Measurements from ENCODE around the gene ASIC4.

ASIC4 gene

DNA sequence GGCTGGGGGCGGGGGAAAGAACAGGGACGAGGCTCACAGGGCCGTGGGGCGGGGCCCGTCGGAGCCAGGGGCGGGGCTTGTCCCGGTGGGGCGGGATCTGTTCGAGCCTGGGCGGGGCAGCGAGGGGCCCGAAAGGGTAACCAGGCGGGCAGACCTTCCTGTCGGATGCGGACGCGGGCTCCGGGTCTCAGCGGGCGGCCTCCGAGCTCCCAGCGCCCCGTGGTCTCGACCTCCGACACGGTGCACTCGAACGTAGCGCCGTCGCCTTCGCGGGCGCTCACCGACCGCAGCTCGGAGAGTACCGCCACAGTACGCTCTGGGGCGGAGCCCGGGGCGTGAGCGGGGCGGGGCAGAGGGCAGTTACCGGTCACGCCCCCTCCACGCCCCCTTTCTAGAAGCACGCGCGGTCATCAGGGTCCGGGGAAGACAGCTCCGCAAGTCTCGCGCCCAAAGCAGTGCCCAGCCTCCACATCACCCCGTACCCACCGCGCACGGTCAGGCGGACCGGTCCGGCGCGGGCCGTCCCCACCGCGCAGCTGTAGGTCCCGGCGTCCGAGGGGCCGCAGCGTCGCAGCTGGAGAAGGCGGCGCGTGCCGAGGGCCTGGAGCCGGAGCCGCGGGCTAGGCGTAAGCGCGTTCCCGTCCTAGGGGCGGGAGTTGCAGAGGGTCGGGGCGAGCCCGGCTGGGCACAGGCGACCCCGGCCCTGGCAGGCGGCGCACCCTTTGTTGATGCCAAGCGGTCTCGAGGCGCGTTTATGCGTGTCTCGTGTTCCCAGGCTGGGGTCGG, 38.3 kb downstream of the ASIC4 start:
- peak; percentile 68 for DNase-seq (ENCODE audit: low read depth)

DNA sequence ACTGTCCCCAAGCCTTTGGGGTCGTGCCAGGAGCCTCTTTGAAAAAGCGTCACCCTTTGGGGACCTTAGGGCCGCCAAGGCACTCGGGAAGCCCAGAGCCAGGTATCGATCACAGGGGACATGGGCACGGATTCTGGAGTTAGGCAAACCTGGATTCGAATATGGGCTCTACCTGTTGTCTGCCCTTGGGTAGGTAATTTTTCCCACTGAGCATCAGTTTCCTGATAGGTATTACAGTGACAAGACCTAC, 38.8 kb downstream of the ASIC4 start:
- DNase-seq (ENCODE audit: low read depth) = no peak

DNA sequence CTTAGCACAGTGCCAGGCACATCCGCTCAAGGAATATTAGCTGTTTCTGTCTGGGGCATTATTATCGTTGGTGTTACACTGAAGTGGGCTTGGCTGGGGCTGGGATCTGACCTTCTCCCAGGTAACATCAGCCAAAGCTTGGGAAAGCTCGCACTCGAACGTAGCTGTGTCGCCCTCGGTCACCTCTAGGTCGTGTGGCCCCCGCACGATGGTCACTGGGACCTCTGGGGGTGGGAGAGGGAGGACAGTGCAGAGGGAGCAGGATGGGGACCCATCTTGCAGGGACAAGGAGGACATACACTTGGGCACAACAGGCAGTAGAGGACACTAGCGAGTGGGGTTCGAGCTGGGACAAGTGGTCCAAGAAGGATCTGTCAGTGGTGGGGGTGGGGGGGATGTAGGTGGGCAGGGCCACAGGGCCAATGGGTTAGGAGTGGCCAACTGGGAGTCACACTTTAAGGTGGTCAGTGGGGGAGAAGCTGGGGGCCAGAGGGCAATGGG, 39.2 kb downstream of the ASIC4 start:
- no peak for DNase-seq (ENCODE audit: low read depth)

- DNase-seq (ENCODE audit: low read depth) = no peak
These were observed 40.1 kb downstream of the ASIC4 start for GRCh38 chr2:219554350-219554749.

DNA sequence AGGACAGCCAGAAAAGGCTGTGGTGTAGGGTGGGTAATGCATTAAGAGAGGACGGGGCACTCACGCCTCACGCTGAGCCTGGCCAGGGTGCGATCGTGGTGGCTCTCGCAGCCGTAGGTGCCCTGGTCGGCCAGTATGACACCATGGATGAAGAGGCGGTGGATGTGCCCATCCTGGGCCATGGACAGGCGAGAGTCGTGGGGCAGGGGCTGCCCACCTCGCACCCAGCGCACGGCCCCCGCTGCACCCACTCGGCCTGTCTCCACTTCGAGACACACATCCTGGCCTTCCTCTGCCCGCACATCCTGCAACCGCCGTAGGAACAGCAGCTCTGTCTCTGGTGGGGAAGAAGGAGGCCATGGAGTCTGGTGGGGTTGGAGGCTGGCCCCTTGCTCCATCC, 41.7 kb downstream of the ASIC4 start:
- no peak for DNase-seq (ENCODE audit: low read depth)

DNA sequence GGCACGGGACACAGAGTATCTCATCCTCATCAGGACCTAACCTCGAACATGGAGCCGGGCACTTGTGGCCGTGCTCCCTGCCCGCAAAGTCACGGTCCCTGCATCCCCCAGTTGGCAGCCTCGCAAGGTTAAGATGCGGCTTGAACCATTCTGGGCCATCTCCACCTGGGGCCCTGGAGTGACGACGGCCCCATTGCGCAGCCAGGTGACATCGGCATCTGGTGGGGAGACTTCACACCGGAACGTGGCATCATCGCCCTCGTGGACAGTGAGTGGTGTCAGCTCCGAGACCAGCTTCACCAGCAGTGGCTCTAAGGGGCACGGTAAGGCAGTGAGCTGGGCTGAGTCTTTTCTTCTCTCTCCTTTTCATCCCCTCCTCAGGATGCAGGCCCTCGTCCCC, 42.1 kb downstream of the ASIC4 start:
- DNase-seq (ENCODE audit: low read depth) = no peak

GRCh38 chr2:219557320-219557719, 43.0 kb downstream of the ASIC4 start:
- no peak for DNase-seq (ENCODE audit: low read depth)

DNA sequence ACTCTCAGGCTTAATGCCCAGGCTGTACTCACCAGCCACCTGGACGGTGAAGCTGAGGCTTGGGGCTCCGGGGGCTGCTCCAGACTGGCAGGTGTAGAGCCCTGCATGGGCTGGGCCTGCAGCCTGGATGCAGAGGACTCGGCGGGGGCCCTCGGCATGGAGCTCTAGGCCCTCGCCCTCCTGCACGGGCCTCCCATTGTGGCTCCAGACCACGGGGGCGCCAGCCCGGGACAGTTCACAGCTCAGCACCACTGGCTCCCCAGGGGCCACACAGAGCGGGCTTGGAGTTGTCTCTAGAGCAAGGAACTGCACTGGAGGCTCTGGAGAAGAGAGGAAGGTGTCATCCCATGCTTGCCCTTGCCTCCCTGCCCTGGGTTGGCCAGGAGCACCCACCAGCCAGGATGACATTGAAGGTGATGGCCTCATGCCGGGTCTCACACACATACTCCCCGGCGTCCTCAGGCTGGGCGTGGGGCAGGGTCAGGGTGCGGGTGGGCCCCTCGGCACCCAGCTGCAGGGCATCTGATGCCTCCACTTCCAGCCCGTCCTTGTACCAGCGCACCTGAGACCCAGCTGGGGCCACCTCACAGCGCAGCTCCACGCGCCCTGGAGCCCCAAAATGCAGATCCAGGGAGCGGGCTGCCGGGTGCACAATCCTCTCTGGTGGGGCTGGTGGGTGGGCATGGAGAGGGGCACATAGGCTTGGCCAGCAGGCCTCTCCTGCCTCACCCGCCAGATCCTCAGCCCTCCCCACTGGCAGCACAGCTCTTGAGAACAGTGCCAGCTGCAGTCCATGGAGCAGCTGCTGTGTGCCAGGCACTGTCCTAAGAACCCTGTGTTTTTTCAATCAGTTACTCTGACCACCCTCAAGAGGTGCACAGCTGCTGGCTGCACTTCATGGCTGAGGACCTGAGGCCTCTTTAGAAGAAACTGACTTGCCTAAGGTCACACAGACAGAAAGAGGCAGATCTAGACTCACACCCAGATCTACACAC, 43.8 kb downstream of the ASIC4 start:
- no peak for DNase-seq (ENCODE audit: low read depth)

DNA sequence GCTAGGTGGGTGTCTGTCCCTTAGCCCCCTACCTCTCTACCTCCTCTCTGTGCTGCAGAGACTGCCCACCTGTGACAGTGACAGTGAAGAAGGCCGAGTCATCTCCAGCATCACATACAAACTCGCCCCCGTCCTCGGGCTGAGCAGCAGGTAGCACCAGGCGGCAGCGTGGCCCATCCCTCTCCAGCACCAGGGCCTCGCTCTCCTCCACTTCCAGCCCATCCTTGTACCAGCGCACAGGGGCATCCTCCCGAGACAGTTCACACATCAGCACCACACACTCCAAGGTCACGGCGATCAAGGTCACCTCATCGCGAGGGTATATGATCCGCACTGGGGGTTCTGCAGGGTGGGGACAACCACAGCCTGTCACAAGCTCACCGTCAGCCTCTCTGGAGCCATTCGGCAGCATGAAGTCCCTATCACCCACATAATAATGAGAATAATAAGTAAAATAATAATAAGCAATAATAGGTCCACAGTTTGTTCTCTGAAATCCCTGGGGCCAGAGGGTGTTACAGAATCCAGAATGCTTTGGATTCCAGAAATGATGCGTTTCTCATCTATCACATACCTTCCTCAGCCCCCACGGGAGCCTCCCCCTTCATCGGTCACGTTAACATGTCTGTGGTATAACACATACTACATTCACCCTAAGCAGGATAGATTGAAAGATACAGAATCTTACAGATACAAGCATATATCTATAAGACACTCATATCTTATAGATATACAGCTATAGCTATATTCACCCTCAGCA, 45.1 kb downstream of the ASIC4 start:
- DNase-seq (ENCODE audit: low read depth) = no peak

GRCh38 chr2:219560037-219560892, 46.0 kb downstream of the ASIC4 start:
- no peak for DNase-seq (ENCODE audit: low read depth)

DNA sequence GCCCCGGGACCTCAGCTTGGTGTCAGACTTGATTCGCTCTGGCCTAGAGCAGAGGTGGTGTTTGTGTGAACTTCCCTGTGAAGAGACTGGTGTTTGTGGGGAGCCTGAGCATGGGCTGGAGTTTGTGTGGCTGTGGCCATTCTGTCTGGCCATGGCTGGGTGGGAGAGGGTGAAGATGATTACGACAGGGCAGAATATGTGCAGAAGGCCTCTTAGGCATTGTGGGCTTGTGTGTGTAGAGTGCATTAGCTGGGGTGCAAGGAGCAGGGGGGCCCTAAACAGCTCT, 46.6 kb downstream of the ASIC4 start:
- DNase-seq (ENCODE audit: low read depth) = no peak

GRCh38 chr2:219561179-219562048, 47.1 kb downstream of the ASIC4 start:
- DNase-seq (ENCODE audit: low read depth) = no peak

- no peak for DNase-seq (ENCODE audit: low read depth)
These were observed 48.1 kb downstream of the ASIC4 start for GRCh38 chr2:219562049-219563020.

DNA sequence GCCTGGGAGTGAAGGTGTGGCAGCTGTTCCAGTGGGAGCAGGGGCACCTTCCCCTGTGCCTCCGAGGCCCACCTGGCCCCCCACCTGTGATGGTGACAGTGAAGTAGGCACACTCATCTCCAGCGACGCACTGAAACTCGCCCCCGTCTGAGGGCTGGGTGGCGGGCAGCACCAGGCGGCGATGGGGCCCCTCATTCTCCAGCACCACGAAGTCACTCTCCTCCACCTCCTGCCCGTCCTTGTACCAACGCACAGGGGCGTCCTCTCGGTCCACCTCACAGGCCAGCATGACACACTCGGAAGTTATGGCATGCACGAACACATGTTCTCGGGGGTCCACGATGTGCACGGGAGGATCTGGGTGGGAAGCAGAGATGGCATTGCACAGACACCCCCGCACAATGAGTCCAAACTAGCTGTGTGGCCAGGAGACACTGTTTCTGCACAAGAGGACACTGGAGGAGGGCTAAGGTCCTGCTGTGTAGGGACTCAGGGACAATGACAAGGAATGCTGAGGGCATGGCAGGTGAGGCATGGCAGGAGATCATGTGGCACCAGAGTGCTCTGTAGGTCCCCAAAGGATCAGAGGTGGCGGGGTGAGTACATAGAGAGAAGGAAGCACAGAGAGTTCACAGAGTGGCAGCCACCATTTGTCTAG, 49.1 kb downstream of the ASIC4 start:
- DNase-seq (ENCODE audit: low read depth) = no peak

GRCh38 chr2:219565130-219566080, 51.1 kb downstream of the ASIC4 start:
- DNase-seq (ENCODE audit: low read depth) = no peak

GRCh38 chr2:219566640-219567039, 52.4 kb downstream of the ASIC4 start:
- no peak for DNase-seq (ENCODE audit: low read depth)

GRCh38 chr2:219567131-219567530, 52.8 kb downstream of the ASIC4 start:
- DNase-seq (ENCODE audit: low read depth) = no peak
